NOMO-1 treated with dmso at 0.1 percent for 144 hours (cell line): Measurements from ENCODE around the gene FBXO36.
A peak's percentile ranks its signal among the peaks of the same experiment; 100 is the strongest.

Experiments
- DNase-seq: peaks from one replicate; lab custom pipeline; 2025; ENCODE audit not compliant: unreplicated experiment; lab: John Stamatoyannopoulos, UW

FBXO36 gene

DNA sequence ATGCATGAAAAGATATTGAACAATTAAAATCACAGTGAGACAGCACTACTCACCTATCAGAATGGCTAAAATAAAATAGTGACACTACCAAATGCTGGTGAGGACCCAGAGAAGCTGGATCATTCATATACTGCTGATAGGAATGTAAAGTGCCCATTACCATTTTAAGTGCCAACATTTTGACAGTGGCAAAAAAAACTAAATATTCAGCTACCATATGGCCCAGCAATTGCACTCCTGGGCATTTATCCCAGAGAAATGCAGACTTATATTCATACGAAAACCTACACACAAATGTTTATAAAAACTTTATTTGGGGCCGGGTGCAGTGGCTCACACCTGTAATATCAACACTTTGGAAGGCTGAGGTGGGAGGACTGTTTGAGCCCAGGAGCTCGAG is 47.6 kb downstream of the FBXO36 start:
- DNase-seq, result no peak

DNA sequence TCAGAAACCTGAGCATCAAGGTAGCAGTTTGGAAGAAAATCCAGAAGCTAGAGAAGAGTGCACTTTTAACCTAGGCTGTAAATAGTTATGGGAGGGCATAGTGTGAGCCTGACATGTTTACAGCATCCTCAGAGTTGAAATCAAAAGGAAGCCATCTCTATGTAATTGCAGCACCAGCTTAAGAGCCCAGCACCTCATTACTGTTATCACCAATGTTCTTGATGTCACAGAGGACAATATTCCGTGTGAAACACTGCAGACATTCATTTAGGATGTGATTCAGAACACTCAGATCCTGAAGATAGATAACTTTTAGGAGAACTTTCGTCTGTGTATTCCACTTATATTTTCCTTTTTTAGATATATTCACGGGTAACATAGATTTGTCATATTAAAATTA is 48.1 kb downstream of the FBXO36 start:
- DNase-seq, result no peak

DNA sequence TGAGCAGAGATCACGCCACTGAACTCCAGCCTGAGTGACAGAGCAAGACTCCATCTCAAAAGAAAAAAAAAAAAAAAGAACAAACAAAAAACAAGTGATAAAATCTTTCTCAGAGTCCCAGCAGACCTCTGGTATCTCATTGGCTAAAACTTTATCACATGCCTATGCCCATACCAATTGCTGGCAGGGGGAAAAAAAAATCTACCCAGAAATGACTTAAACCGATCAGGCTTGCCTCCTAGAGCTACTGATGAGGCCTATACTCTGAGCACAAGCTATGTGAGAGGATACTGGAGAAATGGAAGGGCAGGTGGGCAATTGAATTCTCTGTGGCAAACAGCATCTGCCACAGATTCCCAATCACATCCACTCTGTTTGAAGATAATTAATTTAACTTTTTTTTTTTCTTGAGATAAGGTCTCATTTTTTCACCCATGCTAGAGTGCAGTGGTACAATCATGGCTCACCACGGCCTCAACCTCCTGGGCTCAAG is 49.0 kb downstream of the FBXO36 start:
- DNase-seq, result no peak

DNA sequence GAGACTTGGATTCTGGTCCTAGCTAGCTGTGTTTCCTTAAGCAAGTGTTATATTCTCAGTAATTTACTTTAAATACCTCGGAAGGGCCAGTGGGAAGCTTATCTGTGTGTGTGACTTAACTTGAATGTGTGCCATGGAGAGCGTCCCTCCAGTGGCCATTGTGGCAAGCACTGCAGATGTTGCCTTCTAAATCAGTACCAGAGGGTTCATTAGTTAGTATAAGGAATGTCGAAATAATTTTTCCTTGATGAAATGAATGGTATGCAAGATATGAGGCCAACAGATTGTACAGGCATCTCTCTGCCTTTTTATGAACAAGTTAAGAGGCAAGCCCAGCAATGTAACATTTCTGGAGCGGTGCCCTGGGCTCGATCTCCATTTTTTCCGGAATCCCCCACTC is 52.0 kb downstream of the FBXO36 start:
- DNase-seq, result no peak

- DNase-seq, result no peak
Measured at GRCh38 chr2:229980431-229981184, 58.3 kb downstream of the FBXO36 start.

GRCh38 chr2:229993236-229993635 is 70.9 kb downstream of the FBXO36 start:
- DNase-seq, result no peak

DNA sequence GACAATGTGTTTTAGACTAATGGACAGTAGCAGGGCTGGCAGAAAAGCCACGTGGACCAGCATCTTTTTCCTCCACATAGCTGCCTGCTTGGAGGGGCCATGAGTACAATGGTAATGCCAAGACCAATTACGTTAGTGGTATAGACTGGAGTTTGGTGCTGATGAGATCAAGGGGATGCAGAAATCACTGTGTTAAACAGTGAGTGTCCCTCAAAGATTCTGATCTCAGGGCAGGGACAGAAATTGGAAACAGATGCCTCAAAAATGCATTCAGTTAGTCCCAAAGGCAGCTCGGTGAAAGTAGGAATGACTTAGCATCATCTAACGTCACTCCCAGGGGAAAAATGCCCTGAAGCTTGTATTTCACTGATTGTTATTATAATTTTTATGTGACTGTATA is 74.0 kb downstream of the FBXO36 start:
- DNase-seq, result no peak

GRCh38 chr2:229997565-229997964 is 75.3 kb downstream of the FBXO36 start:
- no peak for DNase-seq

- DNase-seq, result no peak
Measured at GRCh38 chr2:230000118-230000841, 78.0 kb downstream of the FBXO36 start.

DNA sequence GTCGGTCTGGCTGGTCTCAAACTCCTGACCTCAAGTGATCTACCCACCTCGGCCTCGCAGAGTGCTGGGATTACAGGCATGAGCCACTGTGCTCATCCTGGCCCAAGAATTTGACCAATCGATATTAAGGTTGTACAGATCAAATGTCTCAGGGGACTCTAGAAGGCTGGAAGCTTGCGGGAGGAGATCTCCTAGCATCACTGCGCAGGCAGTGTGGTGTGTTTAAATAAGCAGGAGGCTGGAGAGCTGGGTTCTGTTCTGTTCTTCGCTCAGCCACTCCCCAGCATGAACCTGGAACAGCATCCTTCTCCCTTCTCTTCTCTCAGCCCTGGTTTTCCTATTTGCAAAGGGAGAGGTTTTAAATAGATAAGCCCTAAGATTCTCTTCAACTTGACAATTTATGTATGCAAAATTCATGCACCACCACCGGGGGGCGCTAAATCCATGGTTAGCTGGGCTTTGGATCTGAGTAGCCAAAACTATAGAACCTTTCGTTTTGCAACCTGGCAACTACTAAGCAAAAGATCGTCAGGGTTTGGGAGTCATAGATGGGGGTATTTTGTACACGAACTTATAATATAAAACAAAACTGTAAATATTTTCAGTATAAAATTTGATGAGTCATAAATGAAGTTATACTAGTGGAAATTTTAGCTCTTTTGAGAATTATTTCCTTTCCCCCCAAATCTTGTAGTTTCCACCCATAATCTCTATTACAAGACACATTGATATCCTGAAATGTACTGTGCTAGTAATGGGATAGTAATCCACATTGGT is 85.8 kb downstream of the FBXO36 start:
- peak; percentile 45 for DNase-seq

DNA sequence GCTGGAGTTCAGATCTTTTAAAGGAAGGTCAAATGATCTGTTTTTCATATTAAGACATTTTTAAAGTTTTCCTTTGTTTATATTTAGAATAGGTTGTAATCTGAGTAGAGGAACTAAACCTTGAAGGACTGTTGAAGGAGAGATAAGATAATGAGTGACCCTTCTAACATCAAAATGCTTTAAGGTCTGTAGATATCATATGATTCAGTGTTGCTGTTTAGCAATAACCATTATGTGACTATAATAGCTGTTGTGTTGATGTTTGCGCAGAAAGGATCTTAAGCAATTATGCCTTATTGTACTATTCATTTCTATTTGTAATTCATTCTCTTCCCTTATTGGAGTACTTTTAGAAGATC is 86.4 kb downstream of the FBXO36 start:
- DNase-seq, result no peak

DNA sequence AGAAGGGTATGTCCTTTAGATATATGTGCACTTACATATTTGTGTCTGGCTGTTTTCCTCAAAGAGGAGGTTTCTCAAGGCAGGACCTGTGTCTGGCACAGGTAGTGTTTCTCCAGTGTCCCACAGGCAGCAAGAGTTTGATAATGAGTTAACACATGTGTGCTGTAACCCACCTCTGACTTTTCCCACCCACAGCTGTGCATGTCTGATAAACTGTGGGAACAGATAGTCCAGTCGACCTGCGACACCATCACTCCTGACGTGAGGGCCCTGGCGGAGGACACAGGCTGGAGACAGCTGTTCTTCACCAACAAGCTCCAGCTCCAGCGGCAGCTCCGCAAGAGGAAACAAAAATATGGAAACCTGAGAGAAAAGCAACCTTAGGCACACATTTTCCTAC is 88.2 kb downstream of the FBXO36 start:
- no peak for DNase-seq

DNA sequence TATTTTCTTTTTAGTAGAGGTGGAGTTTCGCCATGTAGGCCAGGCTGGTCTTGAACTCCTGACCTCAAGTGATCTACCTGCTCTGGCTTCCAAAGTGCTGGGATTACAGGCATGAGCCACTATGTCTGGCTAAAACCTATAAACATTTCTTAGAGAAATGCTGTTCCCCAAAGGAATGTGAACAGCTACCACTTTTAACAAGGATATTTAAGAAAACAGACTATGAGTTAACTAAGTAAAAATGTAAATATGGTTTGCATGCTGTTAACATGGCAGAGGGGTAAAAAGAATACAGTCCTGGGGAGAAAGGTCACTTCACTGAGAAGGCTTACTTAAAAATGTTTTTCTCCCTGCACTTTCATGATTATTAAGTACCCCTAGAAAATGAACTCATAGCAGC is 89.3 kb downstream of the FBXO36 start:
- no peak for DNase-seq

DNA sequence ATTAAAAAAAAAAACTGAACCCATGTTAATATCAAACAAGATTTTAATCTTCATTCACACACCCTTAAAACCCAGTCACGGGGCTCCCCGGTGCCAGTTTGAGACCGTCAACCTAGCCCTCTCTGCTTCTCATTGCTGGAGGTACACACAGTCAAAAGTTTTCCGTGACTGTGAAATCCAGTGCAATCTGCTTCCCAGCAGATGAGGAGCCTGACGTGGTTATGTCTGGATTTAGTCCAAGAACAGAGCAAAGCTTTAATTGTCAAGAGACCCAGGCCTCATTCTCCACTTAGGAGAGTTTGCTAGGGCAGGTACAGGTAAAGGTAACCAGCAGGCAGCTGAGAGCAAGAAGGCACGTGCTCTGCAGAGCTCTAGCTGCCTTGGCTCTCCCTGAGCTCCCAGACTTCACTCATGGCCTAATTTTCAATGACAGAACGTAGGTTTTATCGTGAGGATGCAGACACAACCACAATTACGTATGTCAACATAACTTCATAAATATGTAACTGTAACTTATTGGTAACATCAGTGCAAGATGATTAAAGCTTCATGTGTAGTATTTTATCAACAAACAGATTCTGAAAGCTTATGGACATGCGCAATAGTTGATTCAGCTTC is 90.1 kb downstream of the FBXO36 start:
- DNase-seq, result no peak

DNA sequence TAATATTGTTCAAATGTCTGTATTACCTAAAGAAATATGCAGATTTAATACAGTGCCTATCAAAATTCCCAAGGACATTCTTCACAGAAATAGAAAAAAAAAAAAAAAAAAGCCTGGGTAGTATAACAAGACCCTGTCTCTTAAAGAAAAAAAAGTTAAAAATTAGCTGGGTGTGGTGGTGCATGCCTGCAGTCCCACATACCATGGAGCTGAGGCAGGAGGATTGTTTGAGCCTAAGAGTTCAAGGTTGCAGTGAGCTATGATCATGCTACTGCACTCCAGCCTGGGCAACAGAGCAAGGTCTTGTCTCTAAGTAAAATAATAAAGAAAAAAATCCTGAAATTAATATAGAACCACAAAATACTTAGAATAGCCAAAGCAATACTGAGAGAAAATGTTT is 94.5 kb downstream of the FBXO36 start:
- no peak for DNase-seq

DNA sequence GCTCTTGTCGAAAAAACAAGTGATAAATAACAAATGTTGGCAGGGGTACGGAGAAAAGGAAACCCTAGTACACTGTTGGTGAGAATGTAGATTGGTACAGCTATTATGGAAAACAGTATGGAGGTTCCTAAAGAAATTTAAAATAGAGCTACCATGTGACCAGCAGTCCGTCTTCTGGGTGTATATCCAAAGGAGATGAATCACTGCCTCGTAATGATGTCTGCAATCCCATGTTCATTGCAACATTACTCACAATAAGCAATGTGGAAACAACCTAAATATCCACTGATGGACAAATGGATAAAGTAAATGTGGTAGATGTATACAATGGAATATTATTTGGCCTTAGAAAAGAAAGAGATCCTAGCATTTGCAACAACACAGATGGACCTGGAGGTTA is 95.8 kb downstream of the FBXO36 start:
- DNase-seq, result no peak

- DNase-seq, result no peak
Measured at GRCh38 chr2:230019742-230020141, 97.4 kb downstream of the FBXO36 start.

DNA sequence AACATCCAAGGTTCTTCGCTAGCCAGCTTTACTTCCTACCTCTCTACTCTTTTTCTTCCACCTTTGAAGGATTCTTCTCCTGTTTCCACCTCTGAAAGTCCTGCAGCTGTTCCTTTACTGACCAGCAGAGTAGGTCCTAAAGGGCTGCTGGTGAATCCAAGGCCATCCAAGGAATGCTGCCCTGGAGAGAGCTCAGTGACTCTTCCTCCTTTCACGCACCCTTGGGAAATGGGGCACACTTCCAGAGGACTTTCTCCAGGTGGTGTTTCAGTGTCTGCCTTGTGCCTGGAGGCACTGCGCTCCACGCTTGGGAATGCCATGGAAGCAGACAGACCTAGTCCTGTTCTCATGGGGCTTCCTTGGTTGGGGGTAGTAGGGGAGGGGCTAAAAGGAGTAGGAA is 101.0 kb downstream of the FBXO36 start:
- DNase-seq, result no peak

- DNase-seq, result no peak
Measured at GRCh38 chr2:230042195-230042594, 119.9 kb downstream of the FBXO36 start.

DNA sequence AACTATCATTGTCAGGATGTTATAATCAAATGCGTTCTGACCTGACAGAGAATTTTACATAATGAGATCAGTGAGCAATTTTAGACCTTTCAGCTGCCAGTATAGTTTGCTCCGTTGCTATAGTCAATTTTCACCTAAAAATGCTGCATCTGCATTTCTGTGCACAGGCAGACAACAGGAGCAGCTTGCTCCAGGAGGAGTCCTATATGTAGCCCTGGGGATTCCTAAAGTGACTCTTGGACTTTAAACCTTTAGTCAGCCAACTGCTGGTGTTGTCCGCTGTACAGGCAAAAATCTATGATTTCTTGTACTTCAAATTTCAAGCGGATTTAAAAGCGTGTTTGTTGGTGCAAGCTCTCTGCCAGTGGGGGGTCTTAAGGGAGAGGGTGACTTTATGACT is 120.7 kb downstream of the FBXO36 start:
- DNase-seq, result no peak

GRCh38 chr2:230043461-230043860 is 121.2 kb downstream of the FBXO36 start:
- DNase-seq, result no peak
